Eye (tissue), 1 donor: Measurements from ENCODE around the gene NUDC.

Experiments
- DNase-seq: peaks from one replicate; pipeline ENCODE4 v3.0.0-alpha.2; 2015

NUDC gene

DNA sequence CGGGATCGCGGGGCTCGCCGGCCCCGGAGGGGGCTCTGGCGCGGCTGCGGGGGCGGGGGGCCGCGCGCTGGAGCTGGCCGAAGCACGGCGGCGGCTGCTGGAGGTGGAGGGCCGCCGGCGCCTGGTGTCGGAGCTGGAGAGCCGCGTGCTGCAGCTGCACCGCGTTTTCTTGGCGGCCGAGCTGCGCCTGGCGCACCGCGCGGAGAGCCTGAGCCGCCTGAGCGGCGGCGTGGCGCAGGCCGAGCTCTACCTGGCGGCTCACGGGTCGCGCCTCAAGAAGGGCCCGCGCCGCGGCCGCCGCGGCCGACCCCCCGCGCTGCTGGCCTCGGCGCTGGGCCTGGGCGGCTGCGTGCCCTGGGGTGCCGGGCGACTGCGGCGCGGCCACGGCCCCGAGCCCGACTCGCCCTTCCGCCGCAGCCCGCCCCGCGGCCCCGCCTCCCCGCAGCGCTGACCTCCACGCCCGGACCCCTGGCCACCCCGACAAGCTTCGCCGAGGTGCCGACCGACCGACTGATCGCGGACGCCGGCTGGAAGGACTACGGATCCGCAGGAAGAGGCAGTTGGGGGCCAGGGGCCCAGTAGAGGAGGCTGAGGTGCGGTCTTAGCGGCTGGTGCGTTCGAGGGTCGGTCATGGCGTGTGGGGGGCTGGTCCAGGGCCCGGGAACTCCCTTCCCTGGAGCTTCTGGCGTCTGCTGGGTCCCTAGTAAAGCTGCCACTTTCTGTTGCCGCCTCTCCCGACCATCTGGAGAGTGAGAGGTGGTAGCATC lies 72.7 kb downstream of the NUDC start:
- DNase-seq, result peak; percentile 61

DNA sequence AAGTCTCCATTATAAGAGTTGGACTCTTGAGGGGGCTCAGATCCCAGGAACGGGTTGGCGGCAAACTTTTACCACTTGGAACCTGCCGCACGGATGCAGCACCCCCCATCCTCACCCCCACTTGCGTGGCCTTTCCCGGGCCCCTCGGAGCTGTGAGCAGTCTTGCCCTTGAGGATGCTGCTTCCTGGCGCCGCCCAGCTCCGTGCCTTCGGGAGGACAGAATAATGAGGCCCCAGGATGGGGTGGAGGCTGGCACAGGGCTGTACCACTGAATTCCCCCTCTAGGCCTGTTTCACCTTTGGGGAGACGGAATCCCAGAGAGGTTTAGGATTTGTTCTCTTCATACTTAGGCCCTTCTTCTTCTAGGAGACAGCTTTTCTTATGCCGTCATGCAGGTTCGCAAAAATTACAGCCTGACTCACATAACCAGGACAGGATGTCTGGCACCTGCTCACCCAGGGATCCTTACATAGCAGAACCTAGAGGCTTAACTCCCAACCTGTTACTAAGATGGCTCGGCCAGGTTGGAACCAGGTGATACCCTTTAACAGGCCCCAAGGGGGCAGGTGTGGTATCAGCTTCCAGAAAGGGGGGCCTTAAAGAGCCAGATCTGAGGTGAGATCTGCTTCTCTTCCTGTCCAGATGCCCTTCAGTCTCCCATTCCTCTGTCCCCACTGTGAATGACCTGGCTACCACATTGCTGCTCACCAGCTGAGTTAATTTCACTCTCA lies 73.4 kb downstream of the NUDC start:
- peak; percentile 54 for DNase-seq

DNA sequence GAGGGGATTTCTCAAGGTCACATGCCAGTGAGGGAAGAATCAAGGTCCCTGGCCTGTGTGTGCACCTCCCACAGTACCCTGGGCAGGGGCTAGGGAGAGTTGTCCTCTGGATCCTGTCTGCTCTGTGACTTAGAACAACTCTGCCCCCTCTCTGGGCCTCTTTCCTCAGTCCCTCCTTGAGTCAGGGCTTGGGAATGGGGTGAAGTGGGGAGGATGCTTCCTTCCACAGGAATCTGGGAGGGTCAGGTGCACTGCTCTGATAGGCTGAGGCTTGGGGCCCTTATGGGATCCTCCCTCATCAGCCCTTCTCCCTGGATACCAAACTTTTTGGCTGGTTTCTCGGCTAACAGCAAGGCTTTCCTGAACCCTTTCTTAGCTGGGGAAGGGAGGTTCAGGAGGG lies 74.5 kb downstream of the NUDC start:
- no peak for DNase-seq
